K562 (cell line): ENCODE measurements around the gene ANKRD10. TPM values are rescaled to one million over a fixed set of nuclear protein-coding genes. Genes with fewer than 3 reads are reported as not detected.
A peak's percentile ranks its signal among the peaks of the same experiment; 100 is the strongest.

Experiments
- BRD4 ChIP-seq: fragments of 200-600 bp; sonication (generic); IDR thresholded peaks from 2 replicates; pipeline ENCODE4 v1.6.1; 2017; ENCODE audit warnings: inconsistent platforms
- CEBPZ ChIP-seq: fragments of 150-350 bp; IDR thresholded peaks from 2 replicates; pipeline ENCODE4 v1.6.1; 2014; ENCODE audit warnings: low read depth, mild to moderate bottlenecking, low read length, borderline replicate concordance
- DMBX1 ChIP-seq: fragments of 250-450 bp; sonication (Bioruptor Pico); IDR thresholded peaks from 2 replicates; pipeline ENCODE4 v1.8.0; 2022; ENCODE audit warnings: inconsistent platforms, mild to moderate bottlenecking, moderate library complexity, borderline replicate concordance
- DNMT1 ChIP-seq: fragments of 450-650 bp; IDR thresholded peaks from 2 replicates; pipeline ENCODE4 v1.6.1; 2016; ENCODE audit warnings: antibody characterized with exemption, mild to moderate bottlenecking
- ETV1 ChIP-seq: fragments of 450-650 bp; conservative IDR thresholded peaks from 2 replicates; pipeline ENCODE4 v1.6.1; 2016; ENCODE audit warnings: missing genetic modification characterization, control low read depth, low read depth, missing compliant biosample characterization
- HINFP ChIP-seq: fragments of 450-650 bp; conservative IDR thresholded peaks from 2 replicates; pipeline ENCODE4 v1.6.1; 2016; ENCODE audit warnings: missing genetic modification characterization, low read depth, mild to moderate bottlenecking, control low read depth, missing compliant biosample characterization
- MAFG ChIP-seq: fragments of 450-650 bp; conservative IDR thresholded peaks from 2 replicates; pipeline ENCODE4 v1.6.1; 2016; ENCODE audit warnings: missing genetic modification characterization, missing compliant biosample characterization
- MTF1 ChIP-seq: fragments of 250-450 bp; sonication (Bioruptor Pico); IDR thresholded peaks from 2 replicates; pipeline ENCODE4 v1.9.0; 2021; ENCODE audit warnings: moderate library complexity, mild to moderate bottlenecking, inconsistent platforms, borderline replicate concordance
- RBFOX2 ChIP-seq: fragments of 200-400 bp; formaldehyde crosslinking; IDR thresholded peaks from 2 replicates; pipeline ENCODE4 v1.6.1; 2017; ENCODE audit warnings: low read depth, mild to moderate bottlenecking, low read length, moderate library complexity
- RBM39 ChIP-seq: fragments of 200-400 bp; formaldehyde crosslinking; optimal IDR thresholded peaks from 2 replicates; pipeline ENCODE3; 2018; ENCODE audit warnings: low read depth, low read length
- RCOR1 ChIP-seq, 2 experiments: IDR thresholded peaks; 2 replicates each; pipeline ENCODE4 v1.6.1; 2012; ENCODE audit warnings: low read depth in 2 of 2, low read length in 2 of 2, borderline replicate concordance in 1 of 2, improper control_type of control experiment in 1 of 2
- SAFB2 ChIP-seq: fragments of 200-400 bp; formaldehyde crosslinking; IDR thresholded peaks from 2 replicates; pipeline ENCODE4 v1.6.1; 2018; ENCODE audit warnings: borderline replicate concordance, low read length, low read depth, moderate library complexity; ENCODE audit not compliant: severe bottlenecking
- SRF ChIP-seq, 2 experiments: fragments of 250-450, 450-650 bp in 1 of 2; sonication (Bioruptor Pico) in 1 of 2; sonication (generic) in 1 of 2; formaldehyde crosslinking; IDR thresholded peaks; 2 replicates each; pipeline versions ENCODE4 v1.5.0 to v1.5.1; 2020 to 2022; ENCODE audit warnings: mild to moderate bottlenecking in 1 of 2, missing genetic modification reagents in 1 of 2
- TEAD1 ChIP-seq, 2 experiments: fragments of 450-650 bp in 1 of 2; sonication (generic) in 1 of 2; formaldehyde crosslinking; IDR thresholded peaks; 2 replicates each; pipeline versions ENCODE4 v1.4.0 to v1.8.0; 2020 to 2022; ENCODE audit warnings: mild to moderate bottlenecking in 2 of 2, missing genetic modification reagents in 1 of 2
- TRIM24 ChIP-seq, 2 experiments: fragments of 450-650 bp; IDR thresholded peaks; 2 replicates each; pipeline ENCODE4 v1.6.1; 2016
- ZFPM2 ChIP-seq: fragments of 250-450 bp; sonication (Bioruptor Pico); IDR thresholded peaks from 2 replicates; pipeline ENCODE4 v1.5.1; 2022; ENCODE audit warnings: mild to moderate bottlenecking
- ZNF134 ChIP-seq: fragments of 250-450 bp; sonication (Bioruptor Pico); conservative IDR thresholded peaks from 2 replicates; pipeline ENCODE4 v1.4.0; 2020
- ZNF184 ChIP-seq: sonication (generic); formaldehyde crosslinking; IDR thresholded peaks from 2 replicates; pipeline ENCODE4 v1.5.0; 2020; ENCODE audit warnings: missing genetic modification reagents
- polyA plus RNA-seq, 8 experiments: library from polyadenylated mRNA; depleted of rRNA in 4 of 8; stranded (reverse) in 5 of 8; unstranded in 3 of 8; fragments of >200 nt; fragmentation: Nextera tagmentation in 2 of 8; fragmentation: Illumina TruSeq in 1 of 8; extraction: Ambion mirVana in 2 of 8; extraction: Trizol in 1 of 8; gene quantifications; 2 replicates each; pipeline versions ENCODE4 v1.2.1 to v1.2.3, GENCODE V29; 2011 to 2014; ENCODE audit warnings: inconsistent platforms in 1 of 8, missing spikeins in 1 of 8
- total RNA-seq, 7 experiments: library from RNA; depleted of rRNA in 6 of 7; stranded (reverse); fragments of >200 nt in 6 of 7; fragmentation: Illumina TruSeq in 2 of 7; extraction: Trizol in 2 of 7; gene quantifications; 2 replicates each; pipeline versions ENCODE4 v1.2.1 to v1.2.3, GENCODE V29; 2011 to 2021; ENCODE audit warnings: low replicate concordance in 1 of 7
- TF ChIP-seq, protein P1 (sequence below), 3 experiments: fragments of 200-800 bp in 1 of 3; fragments of 250-450 bp in 1 of 3; fragments of 450-650 bp in 1 of 3; sonication (Bioruptor Pico) in 1 of 3; sonication (Bioruptor generic) in 1 of 3; formaldehyde crosslinking in 1 of 3; IDR thresholded peaks; 2 replicates each; pipeline versions ENCODE4 v1.6.1 to v1.8.0; 2016 to 2022; ENCODE audit warnings: mild to moderate bottlenecking in 2 of 3, missing genetic modification characterization in 2 of 3, missing compliant biosample characterization in 1 of 3, moderate library complexity in 1 of 3

The ANKRD10 gene
- total and polyA plus RNA-seq, 9 of the 15 experiments (the other 6 are each of a cell fraction or from before 2014, with no cell fraction given): 21.7 to 183 (median 45.0) TPM

DNA sequence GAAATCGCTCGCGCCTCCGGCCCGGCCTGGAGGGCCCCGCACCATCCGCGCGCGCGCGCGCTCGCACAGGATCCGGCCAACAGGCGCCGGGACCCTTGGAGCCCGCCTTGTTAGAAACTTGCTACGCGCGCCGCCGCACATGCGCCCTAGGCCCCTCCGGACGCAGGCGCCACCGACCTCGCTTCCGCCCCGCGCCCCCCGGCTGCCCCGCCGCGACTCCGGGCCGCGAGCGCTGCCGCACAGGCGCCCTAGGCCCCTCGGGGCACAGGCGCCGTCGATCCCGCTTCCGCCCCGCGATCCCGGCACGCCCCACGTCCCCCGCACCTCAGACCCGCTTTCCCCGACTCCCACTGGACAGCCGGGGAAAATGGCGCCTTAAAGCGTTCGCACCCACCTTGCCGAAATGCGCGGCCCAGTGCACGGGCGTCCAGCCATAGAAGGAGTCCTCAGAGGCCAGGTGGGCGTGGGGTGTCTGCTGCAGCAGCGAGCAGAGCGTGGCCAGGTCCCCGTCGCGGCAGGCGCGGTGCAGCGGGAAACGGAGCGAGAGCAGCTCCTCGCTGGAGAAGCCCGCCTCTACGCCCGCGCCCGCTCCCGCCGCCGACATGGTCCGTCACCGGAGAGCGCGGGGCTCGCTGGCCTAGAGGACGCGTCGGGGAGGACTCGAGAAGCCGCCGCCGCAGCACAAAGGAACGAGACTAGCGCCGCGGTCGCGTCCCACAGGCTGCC, 375 bp downstream of the ANKRD10 start (continued):
- TF ChIP-seq CEBPZ: no peak
- no peak for TF ChIP-seq ZNF184 (CRISPR knock-in tag)
- TF ChIP-seq RCOR1 (IDR thresholded peaks at IDR 0.05; ENCODE audit: borderline replicate concordance in 1 of 2, low read depth in 2 of 2, low read length in 2 of 2): no peak
- TF ChIP-seq DNMT1: no peak
- TF ChIP-seq BRD4: no peak
- TF ChIP-seq ZFPM2 (CRISPR knock-in tag): no peak
- TF ChIP-seq TEAD1 (CRISPR knock-in tag; IDR thresholded peaks at IDR 0.05): 0 out of 4 replicates have a peak, but pooled peaks of 1 of the 2 experiments have one; percentile 15
- no peak for TF ChIP-seq SRF (CRISPR knock-in tag; IDR thresholded peaks at IDR 0.05)
- TF ChIP-seq, protein P1, sequence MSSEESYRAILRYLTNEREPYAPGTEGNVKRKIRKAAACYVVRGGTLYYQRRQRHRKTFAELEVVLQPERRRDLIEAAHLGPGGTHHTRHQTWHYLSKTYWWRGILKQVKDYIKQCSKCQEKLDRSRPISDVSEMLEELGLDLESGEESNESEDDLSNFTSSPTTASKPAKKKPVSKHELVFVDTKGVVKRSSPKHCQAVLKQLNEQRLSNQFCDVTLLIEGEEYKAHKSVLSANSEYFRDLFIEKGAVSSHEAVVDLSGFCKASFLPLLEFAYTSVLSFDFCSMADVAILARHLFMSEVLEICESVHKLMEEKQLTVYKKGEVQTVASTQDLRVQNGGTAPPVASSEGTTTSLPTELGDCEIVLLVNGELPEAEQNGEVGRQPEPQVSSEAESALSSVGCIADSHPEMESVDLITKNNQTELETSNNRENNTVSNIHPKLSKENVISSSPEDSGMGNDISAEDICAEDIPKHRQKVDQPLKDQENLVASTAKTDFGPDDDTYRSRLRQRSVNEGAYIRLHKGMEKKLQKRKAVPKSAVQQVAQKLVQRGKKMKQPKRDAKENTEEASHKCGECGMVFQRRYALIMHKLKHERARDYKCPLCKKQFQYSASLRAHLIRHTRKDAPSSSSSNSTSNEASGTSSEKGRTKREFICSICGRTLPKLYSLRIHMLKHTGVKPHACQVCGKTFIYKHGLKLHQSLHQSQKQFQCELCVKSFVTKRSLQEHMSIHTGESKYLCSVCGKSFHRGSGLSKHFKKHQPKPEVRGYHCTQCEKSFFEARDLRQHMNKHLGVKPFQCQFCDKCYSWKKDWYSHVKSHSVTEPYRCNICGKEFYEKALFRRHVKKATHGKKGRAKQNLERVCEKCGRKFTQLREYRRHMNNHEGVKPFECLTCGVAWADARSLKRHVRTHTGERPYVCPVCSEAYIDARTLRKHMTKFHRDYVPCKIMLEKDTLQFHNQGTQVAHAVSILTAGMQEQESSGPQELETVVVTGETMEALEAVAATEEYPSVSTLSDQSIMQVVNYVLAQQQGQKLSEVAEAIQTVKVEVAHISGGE (CRISPR knock-in tag; IDR thresholded peaks at IDR 0.05): peak in 1 of 3 experiments; percentile 71; a peak in 2 of 6 replicates
- no peak for TF ChIP-seq HINFP
- no peak for TF ChIP-seq MAFG
- no peak for TF ChIP-seq RBM39
- peak; percentile 91 for TF ChIP-seq RBFOX2
- 0 out of 2 replicates have a peak, but pooled peaks have one; percentile 31 for TF ChIP-seq ETV1 (tag)
- TF ChIP-seq MTF1 (CRISPR knock-in tag): no peak
- 0 out of 4 replicates have a peak, but pooled peaks of 1 of the 2 experiments have one; percentile 13 for TF ChIP-seq TRIM24 (IDR thresholded peaks at IDR 0.05)
- no peak for TF ChIP-seq DMBX1 (CRISPR knock-in tag)
- TF ChIP-seq SAFB2: no peak
- no peak for TF ChIP-seq ZNF134 (CRISPR knock-in tag)
